Skeletal muscle cell (primary cell): ENCODE results near the gene NLGN1.

Source experiments
- DNase-seq: peaks from one replicate; pipeline ENCODE4 v3.0.0-alpha.2; 2010; ENCODE audit warnings: low read depth
- H3K4me3 ChIP-seq: 2 replicates; pipeline ENCODE4 v1.5.1; 2011; ENCODE audit warnings: low read depth, mild to moderate bottlenecking, control low read depth, low read length, moderate library complexity

The NLGN1 gene

DNA sequence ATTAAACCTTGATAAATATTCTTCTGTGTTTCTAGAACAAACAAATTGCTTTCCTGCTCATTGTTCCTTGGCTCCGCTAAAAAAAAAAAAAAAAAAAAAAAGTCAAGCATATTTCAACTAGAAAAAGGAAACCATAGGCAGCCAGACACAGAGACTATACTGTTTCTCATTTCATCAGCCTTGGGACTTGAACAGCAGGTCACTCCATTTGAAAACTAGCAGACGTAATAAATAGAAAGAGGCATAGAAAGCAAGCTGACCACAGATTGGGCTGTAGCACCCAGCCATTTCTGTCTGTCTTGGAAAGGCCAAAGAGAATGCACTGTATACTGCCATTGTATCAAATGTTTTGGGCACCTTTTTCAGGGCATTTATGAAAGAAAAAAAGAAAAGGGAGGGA, 697.1 kb downstream of the NLGN1 start:
- DNase-seq, result no peak
- no peak overlapping the region for H3K4me3 ChIP-seq

DNA sequence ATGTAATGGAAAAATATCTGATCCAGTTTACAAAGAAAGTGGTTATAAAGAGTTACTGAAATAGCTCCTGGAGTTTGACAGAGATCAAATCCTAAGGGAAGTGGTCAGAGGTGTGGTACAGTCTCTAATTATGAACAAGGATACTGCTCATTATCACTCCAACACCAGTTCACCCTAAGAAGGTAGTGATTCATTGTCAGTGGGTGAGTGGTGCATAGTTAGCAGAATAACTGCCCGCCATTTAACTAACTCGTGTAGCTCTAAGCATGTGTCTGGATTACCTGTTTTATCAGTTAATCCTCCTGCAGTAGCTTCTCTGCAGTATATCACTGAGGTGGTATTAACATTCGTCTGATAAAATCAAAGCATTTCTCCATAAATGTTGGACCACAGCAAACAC, 700.1 kb downstream of the NLGN1 start:
- DNase-seq, result no peak

DNA sequence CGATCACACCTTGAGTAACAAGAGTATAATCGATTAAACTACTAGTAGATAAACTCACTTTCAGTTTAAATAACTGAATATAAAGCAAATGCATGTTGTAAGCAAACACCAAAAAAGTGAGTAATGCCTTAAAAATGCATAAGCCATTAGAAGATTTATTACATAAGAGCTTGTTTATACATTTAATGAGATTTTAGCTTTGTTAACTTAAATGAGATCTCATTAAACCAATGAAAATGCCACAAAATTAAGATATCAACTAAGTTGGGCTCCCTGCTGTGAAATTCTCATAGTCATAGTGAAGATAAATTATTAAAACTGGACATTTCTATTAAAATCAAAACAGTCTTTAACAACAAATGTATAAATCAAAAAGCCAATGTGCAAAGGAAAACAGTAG, 701.2 kb downstream of the NLGN1 start:
- no peak overlapping the region for H3K4me3 ChIP-seq
- no peak for DNase-seq

More for the DNA sequence above, 700.1 kb downstream of the NLGN1 start:
- no peak overlapping the region for H3K4me3 ChIP-seq

DNA sequence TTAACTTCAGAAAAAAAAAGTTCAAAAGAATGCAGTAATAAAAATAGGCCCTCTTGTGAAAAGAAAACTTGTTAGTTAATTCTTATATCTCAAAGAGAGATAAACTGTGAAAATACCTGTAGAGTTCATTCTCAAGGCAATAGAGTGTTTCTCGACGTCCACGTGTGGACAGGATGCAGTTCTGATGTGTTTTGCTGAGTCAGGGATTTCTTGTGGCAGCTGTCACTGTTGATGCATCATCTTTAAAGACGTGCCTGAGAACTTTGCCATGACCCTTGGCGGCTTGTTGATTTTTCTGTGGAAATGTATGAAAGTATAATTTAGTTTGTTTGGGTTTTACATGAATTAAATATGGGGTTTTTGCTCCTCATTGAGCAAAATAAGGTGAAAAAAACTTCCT, 702.2 kb downstream of the NLGN1 start:
- no peak overlapping the region for H3K4me3 ChIP-seq
- no peak for DNase-seq

DNA sequence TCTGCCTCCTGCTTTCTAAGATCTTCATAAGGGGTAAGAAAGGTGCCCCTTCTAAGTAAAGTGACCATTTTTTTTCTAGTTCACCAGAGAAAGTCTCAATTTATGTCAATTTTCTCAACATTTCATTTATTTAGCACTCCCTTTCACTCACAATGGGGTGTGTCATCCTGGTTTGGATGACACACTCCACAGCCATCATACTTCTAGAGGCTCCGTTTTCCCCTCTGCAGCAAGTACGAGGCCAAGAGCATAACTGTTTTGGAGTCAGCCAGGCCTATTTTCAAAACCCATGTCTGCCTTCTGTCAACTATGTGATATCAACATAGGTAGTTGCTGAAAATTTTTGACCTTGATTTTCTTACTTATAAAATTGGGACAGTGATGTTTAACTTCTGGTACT, 703.2 kb downstream of the NLGN1 start:
- no peak overlapping the region for H3K4me3 ChIP-seq
- DNase-seq, result no peak

DNA sequence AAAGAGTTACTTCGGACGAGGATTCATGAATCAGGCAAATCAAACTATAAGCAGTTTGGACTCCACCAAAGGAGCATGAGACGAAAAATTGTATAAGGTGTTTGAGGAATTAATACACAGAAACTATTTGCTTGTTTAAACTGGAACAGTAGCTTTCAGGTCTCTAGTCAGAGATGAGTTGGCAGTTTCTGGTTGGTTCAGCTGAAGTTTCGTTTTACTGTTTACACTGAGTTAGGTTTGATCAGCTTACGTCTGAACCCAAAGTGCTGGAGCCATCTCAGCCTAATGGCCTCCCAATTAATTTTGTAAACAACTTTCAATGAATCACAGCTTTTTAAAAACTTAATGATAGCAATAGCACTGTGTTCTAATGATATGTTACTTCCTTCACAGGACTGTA, 703.7 kb downstream of the NLGN1 start:
- DNase-seq, result no peak
- no peak overlapping the region for H3K4me3 ChIP-seq

DNA sequence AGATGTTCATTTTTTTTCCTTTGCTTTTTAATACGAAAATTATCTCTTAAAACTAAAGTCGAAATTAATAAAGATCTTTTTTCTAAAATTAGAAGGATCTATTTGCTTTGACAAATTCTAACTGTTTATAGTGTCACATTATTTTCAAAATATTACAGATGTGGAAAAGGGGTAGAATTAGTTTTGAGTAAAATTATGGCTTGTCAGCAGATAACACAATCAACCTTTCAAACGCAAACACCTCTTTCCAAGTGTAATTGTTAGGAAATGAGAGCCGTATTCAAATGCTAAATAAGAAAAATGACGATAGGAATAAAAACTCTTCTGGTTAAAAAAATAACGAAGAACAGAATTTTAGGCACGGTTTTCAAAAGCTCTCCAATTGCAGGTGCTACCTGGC, 704.7 kb downstream of the NLGN1 start:
- H3K4me3 ChIP-seq, result no peak overlapping the region
- no peak for DNase-seq

DNA sequence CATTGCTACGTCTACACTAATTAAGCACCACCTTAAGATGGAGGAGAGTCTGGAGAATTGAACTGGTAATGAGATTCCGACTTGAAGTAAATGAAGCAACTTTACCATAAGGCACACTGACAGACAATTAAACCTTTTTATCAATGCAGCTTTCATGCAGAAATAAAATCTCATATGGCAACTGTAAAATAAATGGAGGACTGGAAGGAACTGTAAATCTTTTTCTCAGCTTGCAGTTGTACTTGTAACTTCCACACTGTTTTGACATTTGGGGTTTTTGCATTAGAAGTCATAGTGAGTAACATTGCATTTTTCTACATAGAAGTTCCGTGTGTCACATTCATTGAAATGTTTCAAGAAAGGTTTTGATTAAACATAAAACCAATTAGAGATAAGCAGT, 705.3 kb downstream of the NLGN1 start:
- no peak for DNase-seq
- no peak overlapping the region for H3K4me3 ChIP-seq

DNA sequence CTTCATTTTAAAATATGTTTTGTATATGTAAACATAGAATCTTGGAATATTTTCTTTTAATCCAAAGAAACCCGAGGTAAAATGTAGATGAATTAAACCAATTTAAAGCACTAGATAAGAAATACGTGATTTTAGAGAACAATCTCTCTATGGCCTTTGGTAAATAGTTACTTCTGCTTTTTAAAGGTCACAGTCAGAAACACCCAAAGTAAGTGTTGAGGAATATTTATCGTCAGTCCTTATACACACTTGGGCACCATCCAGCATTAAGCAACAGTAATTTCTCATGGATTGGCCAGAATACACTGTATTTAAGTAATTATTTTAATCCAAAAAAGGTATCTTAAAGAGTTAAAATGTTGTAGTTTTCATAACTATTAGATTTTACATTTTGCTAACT, 713.2 kb downstream of the NLGN1 start:
- DNase-seq, result no peak
- H3K4me3 ChIP-seq, result no peak overlapping the region

DNA sequence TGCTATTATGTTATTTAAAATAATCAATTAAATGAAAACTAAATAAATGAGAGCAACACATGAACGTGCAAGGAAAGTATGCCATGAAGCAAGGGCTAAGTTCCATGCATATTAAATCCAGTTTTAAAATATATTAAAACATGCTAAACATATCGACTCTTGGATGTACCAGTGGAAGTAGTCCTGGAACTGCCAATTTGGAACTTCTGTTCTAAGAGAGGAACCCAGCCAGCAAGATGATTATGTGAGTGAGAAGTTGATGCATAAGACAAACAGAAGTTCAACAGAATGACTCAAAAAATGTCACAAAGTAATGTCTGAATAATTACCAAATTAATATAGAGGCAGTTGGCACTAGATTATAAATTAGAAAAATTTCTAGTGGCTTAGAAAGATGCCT, 714.2 kb downstream of the NLGN1 start:
- H3K4me3 ChIP-seq, result no peak overlapping the region
- DNase-seq, result no peak

DNA sequence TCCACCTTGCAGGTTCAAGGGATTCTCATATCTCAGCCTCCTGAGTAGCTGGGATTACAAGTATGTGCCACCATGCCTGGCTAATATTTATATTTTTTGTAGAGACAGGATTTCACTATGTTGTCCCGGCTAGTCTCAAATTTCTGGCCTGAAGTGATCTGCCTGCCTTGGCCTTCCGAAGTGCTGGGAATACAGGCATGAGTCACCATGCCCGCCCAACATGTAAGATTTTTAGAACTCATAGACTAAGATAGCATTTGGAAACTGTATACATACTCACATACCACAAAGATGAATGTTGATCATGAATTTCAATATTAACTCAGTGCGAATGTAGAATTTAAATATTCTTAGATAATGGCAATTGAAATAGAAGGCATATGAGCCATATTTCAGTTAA, 718.9 kb downstream of the NLGN1 start:
- DNase-seq, result peak; percentile 2
- no peak overlapping the region for H3K4me3 ChIP-seq

DNA sequence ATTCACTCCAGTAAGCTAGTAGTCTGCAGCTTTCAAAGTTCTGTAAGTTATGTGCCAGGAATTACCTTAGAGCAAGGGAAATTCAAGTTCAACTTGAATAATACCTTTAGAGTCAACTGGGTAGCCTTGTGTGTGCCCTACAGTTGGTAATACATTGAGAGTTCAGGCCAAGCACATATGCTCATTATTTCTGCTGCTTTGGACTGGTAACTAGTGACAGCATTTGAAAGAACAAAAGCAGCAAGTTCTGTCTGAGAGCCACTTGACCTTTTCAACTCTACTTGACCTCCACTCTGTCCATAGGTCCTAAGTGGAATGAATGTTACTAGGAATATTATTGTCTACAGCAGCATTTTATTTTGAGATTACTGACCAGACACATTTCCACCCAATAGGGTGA, 723.5 kb downstream of the NLGN1 start:
- DNase-seq, result no peak
- no peak overlapping the region for H3K4me3 ChIP-seq

DNA sequence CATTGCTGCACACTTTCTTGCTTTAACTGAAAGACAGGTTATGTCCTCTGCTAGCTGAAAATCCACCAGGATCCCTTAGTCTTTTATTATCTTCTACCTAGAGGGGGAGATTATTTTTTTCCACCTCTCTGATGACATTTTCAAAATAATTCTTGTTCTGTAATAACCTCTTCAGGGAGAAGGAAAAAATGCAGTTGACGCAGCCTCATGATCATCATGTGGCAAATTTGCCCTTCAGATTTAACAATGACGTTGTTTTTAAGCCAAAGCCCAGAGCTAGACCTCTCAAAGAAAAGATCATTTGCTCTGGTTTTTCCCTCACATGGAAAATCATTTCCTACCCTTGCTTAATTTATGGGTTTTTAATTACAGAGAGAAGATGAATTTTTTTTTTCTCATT, 724.9 kb downstream of the NLGN1 start:
- no peak for DNase-seq
- no peak overlapping the region for H3K4me3 ChIP-seq

DNA sequence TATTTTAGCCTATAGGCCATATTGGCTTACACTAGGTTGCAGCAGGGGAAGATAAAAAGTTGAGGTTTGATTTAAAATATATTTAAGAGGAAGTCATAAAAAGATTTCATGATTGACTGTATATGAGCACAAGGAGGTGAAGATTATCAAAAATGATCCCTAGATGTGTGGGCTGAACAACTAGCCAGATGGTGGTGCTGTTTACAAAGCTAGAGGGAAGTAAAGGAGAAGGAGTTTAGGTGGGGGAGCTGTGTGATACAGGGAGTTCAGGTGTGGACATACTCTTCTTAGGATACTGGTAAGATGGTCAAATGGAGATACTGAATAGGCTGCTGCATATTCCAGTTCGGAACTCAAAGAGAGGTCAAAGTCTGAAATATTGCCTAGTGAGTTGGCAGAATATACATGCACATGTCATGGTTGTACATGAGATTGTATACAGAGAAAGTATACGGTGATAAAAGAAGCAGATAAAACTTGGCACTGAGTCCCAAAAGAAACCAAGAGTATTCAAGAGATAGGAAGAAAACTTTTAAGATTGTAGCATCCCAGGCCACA, 727.8 kb downstream of the NLGN1 start:
- DNase-seq, result peak; percentile 4

DNA sequence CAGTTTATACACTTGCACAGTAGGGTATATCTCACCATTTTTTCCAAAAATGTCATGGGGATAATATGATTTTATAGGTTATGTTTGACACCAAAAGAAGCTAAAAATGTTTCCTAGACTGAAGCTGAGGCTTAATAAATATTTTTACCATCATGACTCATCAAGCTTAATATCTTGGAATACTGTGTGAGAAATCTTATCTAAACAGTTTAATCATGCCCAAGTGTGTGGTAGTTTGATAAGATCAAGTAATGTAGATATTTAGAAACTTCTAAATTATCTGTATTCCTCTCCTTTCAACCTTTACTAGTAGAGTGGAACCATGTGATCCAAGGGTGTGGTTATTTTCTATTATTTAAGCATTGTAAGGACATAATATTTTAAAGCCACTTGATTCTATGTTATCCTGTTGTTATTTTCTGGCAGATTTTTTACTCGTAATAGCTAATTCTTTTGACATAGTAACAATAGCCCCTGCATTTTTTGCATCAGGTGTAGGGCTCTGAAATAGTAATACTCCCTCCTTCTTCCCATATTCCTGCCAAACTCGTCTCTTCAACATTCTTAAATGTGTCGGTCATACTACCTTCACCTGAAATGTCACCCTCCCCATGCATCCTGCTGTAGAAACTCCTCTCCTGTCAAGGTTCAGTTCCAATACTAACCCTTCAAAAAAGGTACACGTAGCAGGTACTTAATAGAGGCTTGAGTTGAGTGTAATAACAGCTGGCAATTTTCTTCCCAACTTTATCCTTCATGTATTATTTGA, 729.6 kb downstream of the NLGN1 start:
- no peak overlapping the region for H3K4me3 ChIP-seq
- no peak for DNase-seq

More for the DNA sequence above, 727.8 kb downstream of the NLGN1 start:
- no peak overlapping the region for H3K4me3 ChIP-seq

DNA sequence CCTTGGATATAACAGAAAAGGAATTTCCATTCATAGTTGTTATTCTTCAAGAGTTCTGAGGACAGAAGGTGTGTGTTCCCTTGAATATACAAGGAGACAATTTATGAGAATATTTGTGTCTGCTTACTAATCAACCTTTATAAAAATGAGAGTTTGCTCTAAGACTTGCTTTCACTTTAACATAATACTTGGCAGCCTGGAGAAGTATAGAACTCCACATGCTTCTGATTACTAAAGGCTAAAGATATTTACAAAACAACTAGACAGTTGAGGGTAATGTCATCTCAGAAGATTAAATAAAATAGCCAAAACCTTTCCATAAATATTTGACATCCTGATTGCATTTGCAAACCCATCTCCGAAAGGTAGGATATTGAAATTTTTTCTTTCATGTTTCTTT, 734.5 kb downstream of the NLGN1 start:
- H3K4me3 ChIP-seq, result no peak overlapping the region
- DNase-seq, result no peak

DNA sequence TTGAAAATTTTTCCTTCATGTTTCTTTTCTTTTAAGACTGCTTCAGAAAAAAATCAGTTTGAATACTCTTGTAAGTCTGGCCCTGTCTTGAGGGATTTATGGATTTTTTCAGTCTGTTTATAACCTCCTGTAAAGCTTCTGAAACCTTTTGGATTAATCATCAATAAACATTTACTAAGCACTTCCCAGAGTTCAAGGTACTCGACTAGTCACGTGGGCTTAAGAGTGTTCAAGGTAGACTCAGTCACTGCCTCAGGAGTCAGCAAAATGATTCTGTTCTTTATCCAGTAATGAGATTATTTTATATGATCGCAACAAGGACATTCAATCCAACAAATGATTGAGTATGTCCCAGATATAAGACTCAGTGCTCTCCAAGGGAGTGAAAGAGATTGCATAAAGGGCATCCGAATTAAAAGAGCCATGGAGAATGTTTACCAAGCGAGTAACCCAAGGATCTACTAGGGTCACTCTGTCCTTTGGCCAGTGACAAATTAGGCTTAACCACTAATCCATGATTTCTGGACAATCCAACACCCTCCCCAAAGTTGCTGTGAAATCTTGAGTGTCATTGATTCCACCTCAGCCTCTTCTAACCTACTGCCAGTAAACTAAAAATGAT, 735.0 kb downstream of the NLGN1 start:
- no peak for DNase-seq
- H3K4me3 ChIP-seq, result no peak overlapping the region

DNA sequence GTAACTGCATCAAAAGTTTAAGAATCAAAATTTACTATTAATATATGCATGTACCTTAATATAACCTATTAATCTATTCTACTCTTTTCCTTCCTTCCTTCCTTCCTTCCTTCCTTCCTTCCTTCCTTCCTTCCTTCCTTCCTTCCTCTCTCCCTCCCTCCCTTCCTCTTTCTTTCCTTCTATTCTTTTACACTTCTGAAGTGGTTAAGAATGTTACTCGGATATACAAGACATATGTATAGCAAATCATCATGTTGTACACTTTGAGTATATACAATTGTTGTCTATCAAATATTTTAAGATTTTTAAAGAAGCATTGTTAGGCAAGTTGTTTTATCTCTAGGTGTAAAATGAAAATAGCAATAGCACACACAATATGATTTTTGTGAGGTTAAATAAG, 748.5 kb downstream of the NLGN1 start:
- no peak overlapping the region for H3K4me3 ChIP-seq
- DNase-seq, result no peak

DNA sequence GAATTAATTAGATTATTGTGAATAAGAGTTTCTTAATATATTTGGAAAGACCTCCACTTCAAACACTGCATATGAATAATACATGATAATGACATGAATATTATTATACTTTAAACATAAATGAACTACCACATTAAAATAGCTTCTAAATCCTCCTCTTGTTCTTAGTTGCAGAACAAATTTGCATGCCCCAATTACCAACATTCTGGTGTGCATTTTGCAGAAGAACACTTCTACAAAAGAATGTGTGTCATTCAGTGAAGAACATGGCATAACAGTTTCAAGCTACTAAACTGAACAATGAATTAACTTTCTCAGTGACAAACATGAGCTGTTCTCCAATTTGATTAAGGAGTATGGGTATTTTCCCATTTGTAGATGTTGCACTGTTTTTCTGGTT, 750.3 kb downstream of the NLGN1 start:
- DNase-seq, result no peak
- H3K4me3 ChIP-seq, result no peak overlapping the region

DNA sequence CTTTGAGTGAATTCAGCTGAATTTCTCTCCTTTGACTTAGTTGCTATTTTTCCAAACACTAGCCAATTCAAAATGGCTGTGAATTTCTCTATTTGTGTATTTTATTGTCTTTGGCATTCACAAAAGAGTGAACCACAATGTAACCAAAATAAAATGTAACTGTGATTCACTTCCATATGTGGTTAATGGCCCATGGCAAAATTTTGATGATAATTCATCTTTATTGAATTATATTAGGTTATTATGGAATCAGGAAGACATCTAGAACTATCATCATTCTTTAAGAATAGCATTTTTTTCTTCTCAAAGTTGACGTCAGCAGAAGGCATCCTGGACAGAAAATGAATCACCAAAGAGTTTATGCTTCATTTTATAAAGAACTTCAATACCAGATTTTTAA, 756.3 kb downstream of the NLGN1 start:
- DNase-seq, result no peak
- no peak overlapping the region for H3K4me3 ChIP-seq

DNA sequence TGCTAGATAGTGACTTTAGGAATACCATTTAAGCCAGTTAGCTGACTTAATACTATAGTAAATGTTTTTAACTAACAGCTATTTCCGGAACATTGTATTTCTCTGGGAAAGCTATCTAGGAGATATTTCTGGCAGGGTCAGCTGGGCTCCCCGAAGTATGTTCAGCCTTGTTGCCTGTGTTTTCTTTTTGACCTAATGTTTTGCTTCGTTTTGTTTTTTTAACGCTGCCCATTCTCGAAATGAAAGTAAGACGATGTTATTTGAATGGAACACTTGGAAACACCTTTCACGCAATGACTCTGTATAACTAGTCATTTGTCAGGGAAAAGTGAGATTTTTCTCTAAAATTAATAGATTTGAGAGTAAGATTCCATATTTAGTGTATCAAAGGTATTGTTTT, 758.7 kb downstream of the NLGN1 start:
- DNase-seq, result no peak
- no peak overlapping the region for H3K4me3 ChIP-seq
